Activated naive CD4-positive, alpha-beta T cell treated with anti-CD3 and anti-CD28 coated beads, Interleukin-2, amount 50 U/mL, for 72 hours (primary cell): ENCODE measurements around the gene UBR2. TPM values are rescaled to one million over a fixed set of nuclear protein-coding genes. Genes with fewer than 3 reads are reported as not detected.

Source experiments
- ATAC-seq, 2 donors: fragments of 150-1000 bp; cut with Tn5 transposase; 2 replicates each; pipeline ENCODE4 v1.10.0; 2021; ENCODE audit warnings: mild to moderate bottlenecking in 2 of 2, moderate library complexity in 2 of 2
- DNase-seq, 2 donors: peaks; one replicate each; pipeline ENCODE4 v3.0.0; 2021 to 2022; ENCODE audit warnings: low spot score in 2 of 2
- H3K27ac Mint-ChIP-seq, 2 donors: one replicate each; pipeline ENCODE4 v1.8.0; 2022; ENCODE audit warnings: mild to moderate bottlenecking in 2 of 2, mixed read lengths in 2 of 2
- H3K36me3 Mint-ChIP-seq, 2 donors: one replicate each; pipeline ENCODE4 v1.8.0; 2022; ENCODE audit warnings: mixed read lengths in 2 of 2
- H3K9me3 Mint-ChIP-seq, 2 donors: one replicate each; pipeline ENCODE4 v1.8.0; 2022; ENCODE audit warnings: mixed read lengths in 2 of 2
- total RNA-seq, 2 donors: library from RNA; stranded (reverse); gene quantifications; one replicate each; pipeline ENCODE4 v1.2.3, GENCODE V29; 2022

The UBR2 gene
- total RNA-seq: 10 to 100 TPM; 28.4 to 39.8 TPM

GRCh38 chr6:42563697-42564505, at the start of gene UBR2:
Gene UBR2, plus strand, starts transcription at chr6:42564029. Its CDS starts 291 bp downstream, at chr6:42564320.
- ATAC-seq (peak; percentile 97 to 99), DNase-seq (peak; percentile 87 to 93)
- peaks cover 25 to 36% of the 10 kb centered on the region in 2 donors for H3K36me3 Mint-ChIP-seq
- no peaks in the 10 kb centered on the region for H3K9me3 Mint-ChIP-seq
- H3K27ac Mint-ChIP-seq: peak within 1 kb of the TSS; percentile 92 to 97

GRCh38 chr6:42514745-42515144, 49.1 kb upstream of the UBR2 start:
- ATAC-seq (no peak), DNase-seq (no peak)

GRCh38 chr6:42519779-42520178, 44.0 kb upstream of the UBR2 start:
- Mint-ChIP-seq H3K9me3 (peaks cover 7 to 15% of the 10 kb centered on the region in 2 donors), H3K27ac (peak overlapping the region in 1 of 2 donors; percentile 63), H3K36me3 (peaks cover 7 to 9% of the 10 kb centered on the region in 2 donors)
- DNase-seq: no peak
- ATAC-seq: no peak

More at GRCh38 chr6:42514745-42515144, 49.1 kb upstream of the UBR2 start:
- peaks cover 1 to 9% of the 10 kb centered on the region in 2 donors for H3K9me3 Mint-ChIP-seq
- peaks cover under 1 to 1% of the 10 kb centered on the region in 2 donors for H3K36me3 Mint-ChIP-seq
- no peak overlapping the region for H3K27ac Mint-ChIP-seq

- DNase-seq (peak in 1 of 2 donors; percentile 33), ATAC-seq (peak; percentile 96 to 98)
- peaks cover 7 to 9% of the 10 kb centered on the region in 2 donors for H3K36me3 Mint-ChIP-seq
- H3K27ac Mint-ChIP-seq: peak overlapping the region; percentile 63 to 86
- peaks cover 7 to 12% of the 10 kb centered on the region in 2 donors for H3K9me3 Mint-ChIP-seq
These were observed 42.8 kb upstream of the UBR2 start for GRCh38 chr6:42520786-42521607.

GRCh38 chr6:42522036-42522435, 41.8 kb upstream of the UBR2 start:
- ATAC-seq: no peak

GRCh38 chr6:42522942-42523814, 40.7 kb upstream of the UBR2 start:
- ATAC-seq (no peak), DNase-seq (no peak)
- Mint-ChIP-seq H3K27ac (no peak overlapping the region), H3K36me3 (peaks cover 7 to 9% of the 10 kb centered on the region in 2 donors), H3K9me3 (peaks cover 7 to 11% of the 10 kb centered on the region in 2 donors)

More at GRCh38 chr6:42522036-42522435, 41.8 kb upstream of the UBR2 start:
- H3K9me3 Mint-ChIP-seq: peaks cover 7 to 12% of the 10 kb centered on the region in 2 donors
- peaks cover 7 to 9% of the 10 kb centered on the region in 2 donors for H3K36me3 Mint-ChIP-seq
- no peak for DNase-seq
- peak overlapping the region in 1 of 2 donors; percentile 63 for H3K27ac Mint-ChIP-seq

GRCh38 chr6:42525206-42525605, 38.6 kb upstream of the UBR2 start:
- Mint-ChIP-seq H3K36me3 (peaks cover 2 to 3% of the 10 kb centered on the region in 2 donors), H3K9me3 (peaks cover 1 to 3% of the 10 kb centered on the region in 2 donors), H3K27ac (no peak overlapping the region)
- no peak for DNase-seq
- no peak for ATAC-seq

- no peak for ATAC-seq
- no peak overlapping the region for H3K27ac Mint-ChIP-seq
- no peaks in the 10 kb centered on the region for H3K9me3 Mint-ChIP-seq
- no peaks in the 10 kb centered on the region for H3K36me3 Mint-ChIP-seq
- DNase-seq: no peak
These were observed 37.2 kb upstream of the UBR2 start for GRCh38 chr6:42526616-42527015.

- no peak for ATAC-seq
- Mint-ChIP-seq H3K36me3 (no peaks in the 10 kb centered on the region), H3K27ac (no peak overlapping the region), H3K9me3 (no peaks in the 10 kb centered on the region)
- DNase-seq: no peak
These were observed 36.6 kb upstream of the UBR2 start for GRCh38 chr6:42527204-42527603.

GRCh38 chr6:42530296-42530695, 33.5 kb upstream of the UBR2 start:
- H3K9me3 Mint-ChIP-seq: no peaks in the 10 kb centered on the region

GRCh38 chr6:42530751-42531150, 33.1 kb upstream of the UBR2 start:
- Mint-ChIP-seq H3K27ac (no peak overlapping the region), H3K36me3 (no peaks in the 10 kb centered on the region), H3K9me3 (no peaks in the 10 kb centered on the region)
- DNase-seq (no peak), ATAC-seq (no peak)

More at GRCh38 chr6:42530296-42530695, 33.5 kb upstream of the UBR2 start:
- no peak overlapping the region for H3K27ac Mint-ChIP-seq
- no peaks in the 10 kb centered on the region for H3K36me3 Mint-ChIP-seq
- ATAC-seq (no peak), DNase-seq (no peak)

GRCh38 chr6:42532038-42532669, 31.7 kb upstream of the UBR2 start:
- no peak for DNase-seq
- no peaks in the 10 kb centered on the region for H3K36me3 Mint-ChIP-seq
- no peaks in the 10 kb centered on the region for H3K9me3 Mint-ChIP-seq
- no peak overlapping the region for H3K27ac Mint-ChIP-seq
- ATAC-seq: peak; percentile 47 to 70

- H3K27ac Mint-ChIP-seq: no peak overlapping the region
- no peaks in the 10 kb centered on the region for H3K9me3 Mint-ChIP-seq
- H3K36me3 Mint-ChIP-seq: no peaks in the 10 kb centered on the region
- DNase-seq: no peak
- no peak for ATAC-seq
These were observed 30.0 kb upstream of the UBR2 start for GRCh38 chr6:42533794-42534193.

GRCh38 chr6:42537536-42537935, 26.3 kb upstream of the UBR2 start:
- no peaks in the 10 kb centered on the region for H3K36me3 Mint-ChIP-seq
- H3K9me3 Mint-ChIP-seq: no peaks in the 10 kb centered on the region
- DNase-seq (no peak), ATAC-seq (no peak)
- no peak overlapping the region for H3K27ac Mint-ChIP-seq

GRCh38 chr6:42539135-42539534, 24.7 kb upstream of the UBR2 start:
- no peaks in the 10 kb centered on the region for H3K9me3 Mint-ChIP-seq
- ATAC-seq (no peak), DNase-seq (no peak)
- H3K36me3 Mint-ChIP-seq: no peaks in the 10 kb centered on the region
- H3K27ac Mint-ChIP-seq: no peak overlapping the region

GRCh38 chr6:42545226-42545773, 18.5 kb upstream of the UBR2 start:
- Mint-ChIP-seq H3K36me3 (no peaks in the 10 kb centered on the region), H3K27ac (no peak overlapping the region), H3K9me3 (no peaks in the 10 kb centered on the region)
- DNase-seq (no peak), ATAC-seq (no peak)
